HFFc6 (cell line): ENCODE results near the gene ARSI. TPM values are rescaled to one million over a fixed set of nuclear protein-coding genes. Genes with fewer than 3 reads are reported as not detected.

Experiments
- DNase-seq: peaks from one replicate; pipeline ENCODE4 v3.0.0-alpha.2; 2018
- H3K27ac Mint-ChIP-seq: 2 replicates; pipeline ENCODE4 v1.8.0; 2020; ENCODE audit warnings: mild to moderate bottlenecking, mixed read lengths
- H3K27me3 Mint-ChIP-seq: 2 replicates; pipeline ENCODE4 v1.8.0; 2021; ENCODE audit warnings: mild to moderate bottlenecking, moderate library complexity, mixed read lengths; ENCODE audit not compliant: insufficient read depth
- H3K36me3 Mint-ChIP-seq: 2 replicates; pipeline ENCODE4 v1.8.0; 2021; ENCODE audit warnings: low read depth, mixed read lengths
- H3K4me1 Mint-ChIP-seq: 2 replicates; pipeline ENCODE4 v1.8.0; 2020; ENCODE audit warnings: low read depth, mixed read lengths
- H3K4me3 Mint-ChIP-seq: 2 replicates; pipeline ENCODE4 v1.8.0; 2020; ENCODE audit warnings: mild to moderate bottlenecking, moderate library complexity, mixed read lengths
- H3K9me3 Mint-ChIP-seq: 2 replicates; pipeline ENCODE4 v1.8.0; 2020; ENCODE audit warnings: mild to moderate bottlenecking, mixed read lengths
- CTCF ChIP-seq: fragments of 200-600 bp; sonication (generic); IDR thresholded peaks from 2 replicates; pipeline ENCODE4 v1.5.0; 2021; ENCODE audit warnings: antibody characterized with exemption, mild to moderate bottlenecking
- total RNA-seq, 6 experiments: library from RNA; stranded (reverse); fragmentation: NEBNext Ultra II Directional; extraction: Animal tissue kit (Norgen Biotek cat#: 25700); gene quantifications; 2 replicates in 1 of 6; 3 replicates in 5 of 6; pipeline ENCODE4 v1.2.3, GENCODE V29; 2021

ARSI gene
- total RNA-seq, 6 experiments from 2014 or later: 4.6 to 6.7 (median 4.9) TPM

GRCh38 chr5:150284311-150284710 lies 18.4 kb downstream of the ARSI start:
- no peak for TF ChIP-seq CTCF
- H3K27ac Mint-ChIP-seq: no peak overlapping the region
- no peak overlapping the region for H3K4me3 Mint-ChIP-seq
- no peaks in the 10 kb centered on the region for H3K36me3 Mint-ChIP-seq
- peaks cover 49% of the 10 kb centered on the region for H3K4me1 Mint-ChIP-seq
- DNase-seq: no peak
- no peaks in the 10 kb centered on the region for H3K9me3 Mint-ChIP-seq
- peaks cover 4% of the 10 kb centered on the region for H3K27me3 Mint-ChIP-seq

- peaks cover 4% of the 10 kb centered on the region for H3K27me3 Mint-ChIP-seq
Measured at GRCh38 chr5:150283904-150284303, 18.8 kb downstream of the ARSI start.

GRCh38 chr5:150281987-150282386 lies 20.7 kb downstream of the ARSI start:
- no peak overlapping the region for H3K27ac Mint-ChIP-seq
- H3K36me3 Mint-ChIP-seq: no peaks in the 10 kb centered on the region
- TF ChIP-seq CTCF: no peak
- H3K4me3 Mint-ChIP-seq: no peak overlapping the region
- H3K4me1 Mint-ChIP-seq: peaks cover 72% of the 10 kb centered on the region
- no peaks in the 10 kb centered on the region for H3K9me3 Mint-ChIP-seq
- no peak for DNase-seq
- peaks cover 2% of the 10 kb centered on the region; the same call in 1 of the 2 replicates for H3K27me3 Mint-ChIP-seq

More at GRCh38 chr5:150283904-150284303, 18.8 kb downstream of the ARSI start:
- Mint-ChIP-seq H3K4me3 (no peak overlapping the region), H3K27ac (no peak overlapping the region), H3K4me1 (peaks cover 53% of the 10 kb centered on the region), H3K9me3 (no peaks in the 10 kb centered on the region), H3K36me3 (no peaks in the 10 kb centered on the region)
- no peak for DNase-seq
- no peak for TF ChIP-seq CTCF

- peak overlapping the region; percentile 94 for H3K27ac Mint-ChIP-seq
- no peak for TF ChIP-seq CTCF
- peaks cover 63% of the 10 kb centered on the region for H3K4me1 Mint-ChIP-seq
- H3K9me3 Mint-ChIP-seq: no peaks in the 10 kb centered on the region
- no peaks in the 10 kb centered on the region for H3K36me3 Mint-ChIP-seq
- DNase-seq: no peak
- peaks cover 3% of the 10 kb centered on the region for H3K27me3 Mint-ChIP-seq
- no peak overlapping the region for H3K4me3 Mint-ChIP-seq
Measured at GRCh38 chr5:150279330-150280020, 23.2 kb downstream of the ARSI start.

- H3K4me1 Mint-ChIP-seq: peaks cover 58% of the 10 kb centered on the region
- TF ChIP-seq CTCF: no peak
- peak overlapping the region; percentile 30; the same call in 1 of the 2 replicates for H3K4me3 Mint-ChIP-seq
- H3K27ac Mint-ChIP-seq: peak overlapping the region; percentile 94
- H3K27me3 Mint-ChIP-seq: peaks cover 3% of the 10 kb centered on the region
- peak; percentile 88 for DNase-seq
- H3K36me3 Mint-ChIP-seq: no peaks in the 10 kb centered on the region
- no peaks in the 10 kb centered on the region for H3K9me3 Mint-ChIP-seq
Measured at GRCh38 chr5:150278916-150279315, 23.8 kb downstream of the ARSI start.
